ENCODE measurements around the gene CDH2. TPM values are rescaled to one million over a fixed set of nuclear protein-coding genes. Genes with fewer than 3 reads are reported as not detected.

Gene CDH2
- total RNA-seq, 1 donor from 2014 or later, result 0.07 TPM

DNA sequence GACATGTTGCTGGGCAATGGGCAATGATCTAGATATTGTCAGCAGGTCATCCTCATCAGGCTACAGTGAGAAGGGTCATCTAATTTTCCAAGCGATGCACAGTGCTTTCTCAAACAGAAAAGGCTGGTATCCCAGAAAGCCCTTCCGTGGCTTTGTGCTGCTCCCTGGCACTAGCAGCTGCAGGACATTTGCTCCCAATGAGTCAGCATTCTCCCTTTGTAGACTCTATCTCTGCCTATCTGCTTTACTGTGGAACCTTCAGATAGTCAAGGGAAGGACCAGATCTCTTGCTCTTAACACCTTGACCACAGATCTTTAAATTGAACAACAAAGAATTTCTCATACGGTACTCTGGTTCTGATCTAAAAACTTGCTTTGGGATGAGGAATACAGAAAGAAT lies 101.4 kb downstream of the CDH2 start:
- intact Hi-C loops (cut with micrococcal nuclease), result no loop called here
- no peak for DNase-seq
- H3K36me3 Mint-ChIP-seq (ENCODE audit: low read depth), result no peaks in the 10 kb centered on the region
- no peaks in the 10 kb centered on the region for H3K4me1 Mint-ChIP-seq
- H3K9me3 Mint-ChIP-seq, result no peaks in the 10 kb centered on the region
- no peaks in the 10 kb centered on the region for H3K27me3 Mint-ChIP-seq
- H3K4me3 Mint-ChIP-seq, result no peak overlapping the region
- H3K27ac Mint-ChIP-seq, result no peak overlapping the region

DNA sequence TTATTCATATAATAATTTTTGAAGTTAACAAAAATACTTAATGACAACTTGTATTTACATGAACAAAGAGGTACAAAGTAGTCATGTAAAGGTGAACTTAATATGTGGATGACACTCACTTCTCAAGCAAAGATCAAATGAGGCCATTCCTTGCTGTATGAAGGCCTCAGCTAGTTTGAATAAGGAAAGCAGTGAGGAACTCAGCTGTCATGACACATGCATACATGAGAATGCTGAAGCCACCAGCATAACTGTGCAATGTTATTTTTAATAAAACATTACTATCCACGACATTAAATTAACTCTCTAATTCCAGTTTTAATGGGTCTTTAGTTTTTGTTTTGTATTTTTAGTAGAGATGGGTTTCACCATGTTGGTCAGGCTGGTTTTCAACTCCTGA lies 102.9 kb downstream of the CDH2 start:
- Mint-ChIP-seq H3K9me3 (no peaks in the 10 kb centered on the region), H3K4me1 (no peaks in the 10 kb centered on the region), H3K36me3 (ENCODE audit: low read depth) (no peaks in the 10 kb centered on the region), H3K27ac (no peak overlapping the region), H3K27me3 (no peaks in the 10 kb centered on the region), H3K4me3 (no peak overlapping the region)
- intact Hi-C loops (cut with micrococcal nuclease), result no loop called here
- DNase-seq, result no peak

DNA sequence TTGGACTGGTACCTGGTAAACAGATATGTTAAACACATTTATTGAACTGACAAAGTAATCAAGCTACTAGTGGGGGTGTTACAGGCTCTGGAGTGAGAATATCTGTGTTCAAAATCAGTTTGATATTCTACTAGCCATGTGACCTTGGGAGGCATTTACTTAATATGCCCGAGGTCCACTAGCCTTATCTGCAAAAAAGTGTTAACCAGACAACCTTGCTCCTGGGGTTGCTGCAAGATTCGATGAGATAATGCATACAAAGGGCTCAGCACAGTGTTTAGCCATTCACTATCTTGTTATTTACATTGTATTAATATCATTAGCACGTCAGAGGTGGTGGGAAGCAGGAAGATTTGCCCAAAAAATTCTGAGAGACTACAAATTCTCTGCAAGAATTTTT lies 103.3 kb downstream of the CDH2 start:
- Mint-ChIP-seq H3K9me3 (no peaks in the 10 kb centered on the region), H3K4me3 (no peak overlapping the region), H3K27me3 (no peaks in the 10 kb centered on the region), H3K4me1 (no peaks in the 10 kb centered on the region), H3K27ac (no peak overlapping the region), H3K36me3 (ENCODE audit: low read depth) (no peaks in the 10 kb centered on the region)
- intact Hi-C loops (cut with micrococcal nuclease), result no loop called here
- DNase-seq, result no peak

DNA sequence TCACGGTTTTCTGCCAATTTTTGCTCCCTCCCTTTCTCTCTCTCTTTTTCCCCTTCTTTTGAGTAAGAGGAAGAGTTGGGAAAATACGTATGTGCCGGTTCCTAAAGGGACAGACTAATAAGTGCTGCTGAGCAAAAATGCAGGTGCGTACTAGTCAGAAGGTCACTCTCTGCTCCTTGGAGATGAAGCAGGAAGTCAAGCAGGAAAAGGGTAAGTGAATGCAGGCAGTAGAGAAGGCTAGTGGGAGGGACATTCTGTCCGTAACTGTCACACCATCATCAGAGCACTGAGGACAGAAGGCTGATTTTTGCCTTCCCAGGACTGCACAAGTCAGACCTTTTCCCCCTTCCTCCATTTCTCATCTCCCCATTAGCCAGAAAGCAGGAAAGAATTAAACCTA lies 105.7 kb downstream of the CDH2 start:
- Mint-ChIP-seq H3K4me1 (no peaks in the 10 kb centered on the region), H3K36me3 (ENCODE audit: low read depth) (no peaks in the 10 kb centered on the region), H3K4me3 (no peak overlapping the region), H3K27ac (no peak overlapping the region), H3K9me3 (no peaks in the 10 kb centered on the region), H3K27me3 (no peaks in the 10 kb centered on the region)
- intact Hi-C loops (cut with micrococcal nuclease), result no loop called here
- DNase-seq, result no peak

DNA sequence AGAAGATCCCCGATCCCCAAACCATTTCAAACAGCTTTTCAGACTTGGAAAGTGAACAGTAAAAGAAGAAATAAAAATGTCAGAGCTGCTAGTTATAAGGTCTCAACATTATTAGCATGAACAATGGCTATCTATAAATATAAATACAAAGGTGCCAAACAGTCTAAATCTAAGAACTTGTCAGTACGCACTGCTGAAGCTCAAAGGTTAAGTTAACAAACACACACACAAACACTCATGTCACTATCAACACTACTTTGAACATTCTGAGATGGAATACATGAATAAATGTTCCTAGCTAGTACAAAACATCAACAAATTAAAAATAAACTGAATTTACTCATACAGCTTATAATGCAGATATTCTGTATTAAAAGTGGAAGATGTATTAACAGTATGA lies 108.7 kb downstream of the CDH2 start:
- no peaks in the 10 kb centered on the region for H3K4me1 Mint-ChIP-seq
- H3K36me3 Mint-ChIP-seq (ENCODE audit: low read depth), result no peaks in the 10 kb centered on the region
- no peak for DNase-seq
- H3K4me3 Mint-ChIP-seq, result no peak overlapping the region
- intact Hi-C loops (cut with micrococcal nuclease), result no loop called here
- H3K27ac Mint-ChIP-seq, result no peak overlapping the region
- no peaks in the 10 kb centered on the region for H3K9me3 Mint-ChIP-seq
- no peaks in the 10 kb centered on the region for H3K27me3 Mint-ChIP-seq

DNA sequence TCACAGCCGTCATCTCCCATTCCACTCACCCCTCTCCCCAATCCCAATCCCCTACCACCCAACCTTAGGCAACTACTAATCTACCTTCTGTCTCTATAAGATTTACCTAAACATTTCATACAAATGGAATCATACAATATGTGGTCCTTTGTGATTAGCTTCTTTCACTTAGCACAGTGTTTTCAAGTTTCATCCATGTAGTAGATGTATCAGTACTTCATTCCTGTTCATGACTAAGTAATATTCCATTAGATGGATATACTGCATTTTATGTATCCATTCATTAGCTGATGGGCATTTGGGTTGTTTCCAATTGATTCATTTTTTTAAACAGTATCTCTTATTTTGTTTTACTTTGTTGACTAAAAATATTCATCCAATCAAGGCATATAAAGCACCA lies 109.6 kb downstream of the CDH2 start:
- intact Hi-C loops (cut with micrococcal nuclease), result no loop called here
- no peaks in the 10 kb centered on the region for H3K9me3 Mint-ChIP-seq
- H3K27ac Mint-ChIP-seq, result no peak overlapping the region
- no peak for DNase-seq
- H3K4me3 Mint-ChIP-seq, result no peak overlapping the region
- no peaks in the 10 kb centered on the region for H3K4me1 Mint-ChIP-seq
- no peaks in the 10 kb centered on the region for H3K27me3 Mint-ChIP-seq
- no peaks in the 10 kb centered on the region for H3K36me3 Mint-ChIP-seq (ENCODE audit: low read depth)

DNA sequence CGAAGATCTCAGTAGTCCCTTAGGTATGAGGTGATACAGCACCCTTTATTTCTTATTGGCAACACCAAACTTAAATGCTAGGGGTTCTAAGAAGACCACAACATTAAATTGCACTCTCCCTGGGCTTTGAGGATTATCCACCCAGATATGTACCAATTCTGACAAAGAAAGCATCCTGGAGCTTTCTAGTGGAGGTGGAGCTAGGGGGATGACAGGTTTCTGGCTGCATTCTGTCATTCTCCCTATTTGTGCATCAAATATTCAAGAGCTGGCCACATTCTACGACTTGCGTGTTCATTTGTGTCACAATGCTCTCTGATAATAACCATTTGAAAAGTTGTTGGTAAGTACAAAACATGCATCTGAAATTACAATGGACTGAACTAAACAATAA lies 111.1 kb downstream of the CDH2 start:
- H3K4me1 Mint-ChIP-seq, result no peaks in the 10 kb centered on the region
- no peaks in the 10 kb centered on the region for H3K27me3 Mint-ChIP-seq
- intact Hi-C loops (cut with micrococcal nuclease), result no loop called here
- DNase-seq, result no peak
- no peaks in the 10 kb centered on the region for H3K36me3 Mint-ChIP-seq (ENCODE audit: low read depth)
- H3K4me3 Mint-ChIP-seq, result no peak overlapping the region
- no peaks in the 10 kb centered on the region for H3K9me3 Mint-ChIP-seq
- H3K27ac Mint-ChIP-seq, result no peak overlapping the region

DNA sequence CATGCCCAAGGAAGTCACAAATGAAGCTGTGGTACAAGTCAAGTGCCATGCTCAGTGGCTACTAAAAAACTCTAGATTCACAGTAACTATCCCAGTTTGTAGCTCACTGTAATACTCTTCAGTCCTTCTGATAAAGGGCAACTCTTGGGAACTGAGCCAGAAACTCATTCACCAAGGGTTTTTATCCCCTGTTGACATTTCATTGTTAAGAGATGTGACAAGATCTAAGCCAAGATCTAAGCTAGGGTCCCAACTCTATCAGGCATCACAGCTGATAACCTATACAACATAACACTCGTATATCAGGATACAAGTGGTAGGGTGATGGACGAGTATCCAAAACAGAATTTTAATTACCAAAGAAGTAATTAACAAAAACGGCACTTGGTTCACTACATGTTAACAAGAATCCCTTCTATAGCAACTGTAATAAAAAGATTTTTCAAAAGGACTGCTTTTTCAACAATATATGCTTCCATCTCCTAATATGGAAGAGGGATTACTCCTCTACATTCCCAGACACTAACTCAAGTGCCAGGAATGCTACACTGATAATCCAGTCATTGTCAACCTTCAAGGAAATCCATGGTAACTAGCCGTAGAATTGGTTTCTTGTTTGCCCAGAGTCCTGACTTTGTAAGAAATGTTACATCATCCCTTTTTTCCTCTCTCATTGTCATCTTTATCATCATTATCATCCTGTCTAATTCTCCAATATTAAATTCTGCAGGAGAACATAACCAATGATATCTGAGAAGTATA lies 111.7 kb downstream of the CDH2 start:
- intact Hi-C loops (cut with micrococcal nuclease), result no loop called here
- no peaks in the 10 kb centered on the region for H3K36me3 Mint-ChIP-seq (ENCODE audit: low read depth)
- H3K9me3 Mint-ChIP-seq, result no peaks in the 10 kb centered on the region
- no peak overlapping the region for H3K4me3 Mint-ChIP-seq
- no peaks in the 10 kb centered on the region for H3K4me1 Mint-ChIP-seq
- no peak for DNase-seq
- no peak overlapping the region for H3K27ac Mint-ChIP-seq
- no peaks in the 10 kb centered on the region for H3K27me3 Mint-ChIP-seq

DNA sequence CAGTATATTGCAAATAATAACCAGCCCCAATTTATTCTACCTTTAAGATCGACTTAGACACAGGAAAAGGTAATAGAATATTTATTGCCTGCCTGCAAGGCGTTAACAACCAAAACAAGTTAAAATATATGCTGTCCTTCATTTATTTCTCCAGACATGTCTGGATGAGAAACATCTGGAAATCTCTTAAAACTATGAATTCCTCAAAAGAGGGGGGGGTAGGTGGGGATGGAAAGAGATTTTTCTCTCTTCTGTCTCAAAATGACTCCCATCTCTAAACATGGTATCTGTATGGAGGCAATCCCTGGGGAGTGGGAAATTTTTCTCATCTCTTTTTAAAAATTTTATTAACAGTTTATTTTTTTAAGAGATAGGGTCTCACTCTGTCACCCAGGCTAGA lies 113.0 kb downstream of the CDH2 start:
- Mint-ChIP-seq H3K4me1 (no peaks in the 10 kb centered on the region), H3K36me3 (ENCODE audit: low read depth) (no peaks in the 10 kb centered on the region), H3K9me3 (peaks cover 4% of the 10 kb centered on the region), H3K27ac (no peak overlapping the region), H3K4me3 (no peak overlapping the region), H3K27me3 (no peaks in the 10 kb centered on the region)
- no peak for DNase-seq
- intact Hi-C loops (cut with micrococcal nuclease), result no loop called here

DNA sequence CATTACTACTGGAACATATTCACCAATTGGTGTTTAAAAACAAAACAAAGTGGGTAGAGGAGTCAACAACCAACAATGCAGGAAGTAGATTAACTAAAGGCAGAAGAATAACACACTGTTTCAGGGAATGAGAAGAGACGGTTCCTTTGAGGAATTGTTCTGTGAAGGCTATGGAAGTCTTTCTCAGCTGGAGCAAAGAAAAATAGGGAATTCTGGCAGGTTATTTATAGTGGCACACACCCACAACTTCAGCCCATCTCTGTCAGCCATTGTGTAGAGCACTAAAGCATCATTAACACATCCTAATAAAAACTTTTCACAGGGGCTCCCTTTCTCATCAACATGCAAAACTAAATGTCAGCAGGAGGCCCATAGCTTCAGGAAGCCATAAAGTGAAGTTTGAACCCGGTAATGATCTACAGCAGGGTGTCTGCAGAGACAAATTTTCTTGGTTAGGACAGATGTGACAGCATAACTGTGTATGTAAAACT lies 113.6 kb downstream of the CDH2 start:
- intact Hi-C loops (cut with micrococcal nuclease), result no loop called here

DNA sequence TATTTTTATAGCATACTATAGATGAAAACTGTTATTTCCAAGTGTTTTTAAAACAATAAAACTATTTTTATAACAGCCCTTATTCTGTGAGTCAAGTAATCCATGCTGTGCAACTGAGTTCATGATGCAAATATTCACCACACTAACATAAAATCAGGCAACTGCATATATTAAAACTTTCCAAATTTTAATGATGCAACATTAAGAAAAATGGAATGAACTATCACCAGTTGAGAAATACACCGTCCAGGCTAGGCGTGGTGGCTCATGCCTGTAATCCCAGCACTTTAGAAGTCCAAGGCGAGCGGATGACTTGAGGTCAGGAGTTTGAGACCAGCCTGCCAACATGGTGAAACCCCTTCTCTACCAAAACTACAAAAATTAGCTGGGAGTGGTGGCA lies 114.5 kb downstream of the CDH2 start:
- intact Hi-C loops (cut with micrococcal nuclease), result no loop called here
- no peaks in the 10 kb centered on the region for H3K27me3 Mint-ChIP-seq
- peaks cover 4% of the 10 kb centered on the region for H3K9me3 Mint-ChIP-seq
- no peaks in the 10 kb centered on the region for H3K4me1 Mint-ChIP-seq
- no peaks in the 10 kb centered on the region for H3K36me3 Mint-ChIP-seq (ENCODE audit: low read depth)
- H3K4me3 Mint-ChIP-seq, result no peak overlapping the region
- H3K27ac Mint-ChIP-seq, result no peak overlapping the region
- no peak for DNase-seq

More for the DNA sequence above, 113.6 kb downstream of the CDH2 start:
- peaks cover 4% of the 10 kb centered on the region for H3K9me3 Mint-ChIP-seq
- no peak overlapping the region for H3K4me3 Mint-ChIP-seq
- no peak overlapping the region for H3K27ac Mint-ChIP-seq
- DNase-seq, result no peak
- H3K4me1 Mint-ChIP-seq, result no peaks in the 10 kb centered on the region
- H3K36me3 Mint-ChIP-seq (ENCODE audit: low read depth), result no peaks in the 10 kb centered on the region
- no peaks in the 10 kb centered on the region for H3K27me3 Mint-ChIP-seq

DNA sequence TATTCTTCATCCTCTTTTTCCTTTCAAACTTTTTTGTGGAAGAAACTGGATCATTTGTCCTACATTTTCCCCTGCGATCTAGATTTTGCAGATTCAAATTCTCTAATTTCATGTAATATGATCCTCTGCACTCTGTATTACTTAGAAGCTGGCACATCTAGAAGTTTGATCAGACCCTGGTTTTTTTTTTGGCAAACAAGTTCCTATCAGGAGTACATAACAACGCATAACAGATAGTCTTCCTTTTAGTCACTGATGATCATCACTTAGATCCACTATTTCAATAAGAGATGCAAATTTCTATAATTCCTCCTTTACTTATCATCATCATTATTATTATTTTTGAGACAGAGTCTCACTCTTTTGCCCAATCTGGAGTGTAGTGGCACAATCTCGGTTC lies 117.1 kb downstream of the CDH2 start:
- no peak overlapping the region for H3K4me3 Mint-ChIP-seq
- H3K27me3 Mint-ChIP-seq, result no peaks in the 10 kb centered on the region
- peaks cover 4% of the 10 kb centered on the region for H3K9me3 Mint-ChIP-seq
- H3K36me3 Mint-ChIP-seq (ENCODE audit: low read depth), result no peaks in the 10 kb centered on the region
- DNase-seq, result no peak
- H3K27ac Mint-ChIP-seq, result no peak overlapping the region
- intact Hi-C loops (cut with micrococcal nuclease), result no loop called here
- no peaks in the 10 kb centered on the region for H3K4me1 Mint-ChIP-seq

DNA sequence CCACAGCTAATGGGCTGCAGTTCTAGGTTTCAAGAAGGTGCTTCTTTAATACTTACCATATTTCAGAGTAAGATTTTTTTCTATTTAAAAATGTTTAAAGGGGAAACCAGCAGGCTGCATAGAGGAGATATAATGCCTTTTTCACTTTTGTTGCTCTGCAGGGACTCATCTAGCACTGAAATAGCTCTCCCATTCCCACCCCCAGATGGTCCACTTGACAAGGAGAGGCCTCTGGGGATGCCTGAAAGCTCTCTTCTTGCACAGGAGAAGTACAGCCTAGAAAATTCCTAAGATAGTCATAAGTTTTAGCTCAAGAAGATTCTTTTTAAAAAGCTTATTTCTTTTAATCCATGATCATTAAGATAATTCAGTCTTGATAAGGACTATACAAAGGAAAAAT lies 126.4 kb downstream of the CDH2 start:
- Mint-ChIP-seq H3K27me3 (no peaks in the 10 kb centered on the region), H3K4me3 (no peak overlapping the region), H3K27ac (no peak overlapping the region), H3K36me3 (ENCODE audit: low read depth) (no peaks in the 10 kb centered on the region), H3K4me1 (no peaks in the 10 kb centered on the region), H3K9me3 (no peaks in the 10 kb centered on the region)
- no peak for DNase-seq
- intact Hi-C loops (cut with micrococcal nuclease), result no loop called here

DNA sequence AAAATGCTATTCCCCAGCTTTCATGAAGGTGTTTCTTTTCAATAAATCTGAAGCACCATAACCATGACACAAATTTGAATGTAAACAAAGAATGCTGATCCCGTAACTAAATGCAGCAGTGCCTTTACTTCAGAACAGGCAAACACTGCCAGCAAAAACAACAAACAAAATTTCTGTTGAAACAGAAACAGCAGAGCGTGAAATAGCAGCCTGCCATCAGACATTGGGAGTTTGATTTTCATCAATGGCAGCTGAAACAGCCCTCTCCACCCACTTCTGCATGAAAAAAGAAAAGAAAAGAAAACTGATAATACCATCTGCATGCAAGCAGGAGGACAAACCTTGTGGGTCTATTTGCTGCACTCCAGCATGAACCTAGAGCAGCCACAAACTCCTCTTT lies 128.3 kb downstream of the CDH2 start:
- H3K36me3 Mint-ChIP-seq (ENCODE audit: low read depth), result no peaks in the 10 kb centered on the region
- H3K9me3 Mint-ChIP-seq, result no peaks in the 10 kb centered on the region
- no peak overlapping the region for H3K27ac Mint-ChIP-seq
- intact Hi-C loops (cut with micrococcal nuclease), result no loop called here
- no peak overlapping the region for H3K4me3 Mint-ChIP-seq
- H3K4me1 Mint-ChIP-seq, result no peaks in the 10 kb centered on the region
- DNase-seq, result no peak
- H3K27me3 Mint-ChIP-seq, result no peaks in the 10 kb centered on the region

DNA sequence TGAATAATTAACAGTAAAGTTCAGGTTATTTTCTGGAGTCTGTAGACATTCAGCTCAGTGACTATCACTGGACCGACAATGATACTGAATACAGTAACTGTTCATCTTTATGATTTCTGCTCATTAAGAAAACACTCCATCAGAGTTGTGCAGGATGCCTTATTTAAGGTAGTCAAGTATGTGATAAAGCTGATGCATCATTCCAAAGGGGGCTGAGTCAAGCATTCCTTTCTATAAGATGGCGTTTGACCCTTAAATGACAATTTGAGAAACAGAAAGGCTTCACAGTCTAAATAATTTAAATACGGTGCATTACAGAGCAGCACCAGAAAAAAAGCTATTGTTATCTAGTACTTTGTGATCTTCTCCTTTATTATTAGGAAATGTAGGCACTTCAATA lies 131.1 kb downstream of the CDH2 start:
- intact Hi-C loops (cut with micrococcal nuclease), result no loop called here
- no peaks in the 10 kb centered on the region for H3K4me1 Mint-ChIP-seq
- H3K36me3 Mint-ChIP-seq (ENCODE audit: low read depth), result no peaks in the 10 kb centered on the region
- DNase-seq, result no peak
- H3K27me3 Mint-ChIP-seq, result no peaks in the 10 kb centered on the region
- H3K27ac Mint-ChIP-seq, result no peak overlapping the region
- no peaks in the 10 kb centered on the region for H3K9me3 Mint-ChIP-seq
- H3K4me3 Mint-ChIP-seq, result no peak overlapping the region
